HG02981 (cell line): ENCODE data around the gene LMLN.
"Not testable (repeated sequence)": the region's sequence is repeated elsewhere in the genome, so short reads cannot be mapped to it uniquely, and the experiment has no call there.

Experiments used
- ATAC-seq: cut with Tn5 transposase; IDR thresholded peaks from one replicate; pipeline ENCODE4 v1.9.1; 2021; ENCODE audit warnings: mild to moderate bottlenecking, moderate library complexity; ENCODE audit not compliant: unreplicated experiment

The LMLN gene

GRCh38 chr3:197955892-197956477 lies 4.0 kb upstream of the LMLN start:
- ATAC-seq: no peak

GRCh38 chr3:197956626-197956988 lies 3.4 kb upstream of the LMLN start:
- no peak for ATAC-seq

DNA sequence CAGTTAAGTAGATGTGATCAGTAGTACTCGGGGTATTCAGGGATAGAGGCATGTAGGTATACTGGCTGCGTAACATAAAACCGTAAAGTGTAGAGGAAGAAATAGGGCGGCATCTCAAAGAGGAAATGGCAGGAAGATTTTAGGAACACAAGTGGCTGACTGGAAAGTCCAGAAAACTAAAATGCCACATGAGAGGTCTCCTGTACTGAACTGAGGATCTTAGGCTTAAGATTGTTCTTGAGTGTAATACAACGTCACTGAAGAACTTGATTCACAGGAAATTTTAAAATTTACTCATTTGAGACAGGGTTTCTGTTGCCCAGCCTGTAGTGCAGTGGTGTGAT lies 2.3 kb upstream of the LMLN start:
- no peak for ATAC-seq

GRCh38 chr3:197958346-197958745 lies 1.7 kb upstream of the LMLN start:
- ATAC-seq: no peak

DNA sequence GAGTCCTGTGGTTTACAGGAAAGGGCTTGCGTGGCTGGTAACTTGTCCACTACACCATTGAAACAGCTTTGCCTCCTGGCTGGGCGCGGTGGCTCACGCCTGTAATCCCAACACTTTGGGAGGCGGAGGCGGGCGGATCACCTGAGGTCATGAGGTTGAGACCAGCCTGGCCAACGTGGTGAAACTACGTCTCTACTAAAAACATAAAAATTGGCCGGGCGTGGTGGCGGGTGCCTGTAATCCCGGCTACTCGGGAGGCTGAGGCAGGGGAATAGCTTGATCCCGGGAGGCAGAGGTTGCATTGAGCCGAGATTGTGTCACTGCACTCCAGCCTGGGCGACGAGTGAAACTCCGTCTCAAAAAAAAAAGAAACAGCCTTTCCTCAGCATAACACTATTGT lies 1.2 kb upstream of the LMLN start:
- ATAC-seq: not testable (repeated sequence)

DNA sequence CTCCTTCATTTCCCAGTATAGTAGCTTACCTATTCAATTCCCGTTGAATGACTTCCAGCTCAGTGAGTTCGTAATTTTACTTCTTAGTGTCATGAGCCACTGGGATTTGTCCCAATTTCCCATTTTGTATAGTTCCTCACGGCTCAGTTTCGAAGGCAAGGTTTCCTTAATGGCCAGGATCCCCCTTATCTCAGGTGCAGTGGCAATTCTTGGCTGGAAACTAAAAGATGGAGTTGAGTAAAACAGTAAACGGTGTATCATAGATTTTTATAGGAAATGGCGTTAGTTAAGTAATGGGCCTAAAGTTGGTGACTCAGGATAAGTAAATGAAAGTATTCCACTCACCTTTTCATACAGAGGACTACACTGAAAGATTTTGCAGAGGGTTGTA lies 522 bp upstream of the LMLN start:
- no peak for ATAC-seq

DNA sequence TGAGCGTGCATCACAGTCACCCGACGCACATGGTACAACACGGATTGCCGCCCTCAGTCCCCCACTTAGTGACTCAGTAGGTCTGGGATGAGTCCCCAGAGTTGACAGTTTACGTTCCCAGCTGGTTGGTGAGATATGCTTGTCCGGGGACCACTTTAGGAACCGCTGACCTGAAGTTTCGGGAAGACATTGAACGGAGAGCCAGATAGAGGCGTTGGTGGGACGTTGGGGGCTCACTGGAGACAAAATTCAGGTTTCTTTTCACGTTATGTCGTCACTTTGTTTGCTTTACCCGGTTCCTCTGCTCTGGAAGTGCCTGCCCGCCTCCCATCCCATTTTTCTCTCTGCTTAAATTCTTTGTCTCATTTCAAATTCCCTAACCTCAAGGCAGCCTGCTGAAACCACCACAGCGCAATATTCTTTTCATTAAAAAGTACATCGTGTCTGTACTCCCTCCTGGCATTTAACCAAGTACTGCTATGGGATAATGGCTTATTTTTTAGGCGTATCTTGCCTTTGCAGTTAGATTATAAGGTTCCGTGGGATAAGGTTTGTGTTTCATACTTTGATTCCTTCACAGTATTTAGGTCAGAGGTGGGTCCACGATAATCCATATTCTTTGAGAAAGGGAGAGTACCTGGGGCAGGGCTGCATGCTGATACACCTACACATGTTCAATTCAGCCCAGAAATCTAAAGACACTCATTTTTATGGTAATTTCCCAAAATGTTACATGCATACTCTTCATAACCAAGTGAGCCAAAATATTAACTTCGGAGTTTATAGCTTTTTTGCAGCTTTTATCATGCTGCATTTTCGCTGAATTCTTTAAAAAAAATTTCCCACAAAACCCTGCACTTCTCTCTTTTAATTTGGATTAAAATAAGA lies 921 bp downstream of the LMLN start:
- no peak for ATAC-seq

- no peak for ATAC-seq
These were observed 1.5 kb downstream of the LMLN start for GRCh38 chr3:197961582-197961945.

DNA sequence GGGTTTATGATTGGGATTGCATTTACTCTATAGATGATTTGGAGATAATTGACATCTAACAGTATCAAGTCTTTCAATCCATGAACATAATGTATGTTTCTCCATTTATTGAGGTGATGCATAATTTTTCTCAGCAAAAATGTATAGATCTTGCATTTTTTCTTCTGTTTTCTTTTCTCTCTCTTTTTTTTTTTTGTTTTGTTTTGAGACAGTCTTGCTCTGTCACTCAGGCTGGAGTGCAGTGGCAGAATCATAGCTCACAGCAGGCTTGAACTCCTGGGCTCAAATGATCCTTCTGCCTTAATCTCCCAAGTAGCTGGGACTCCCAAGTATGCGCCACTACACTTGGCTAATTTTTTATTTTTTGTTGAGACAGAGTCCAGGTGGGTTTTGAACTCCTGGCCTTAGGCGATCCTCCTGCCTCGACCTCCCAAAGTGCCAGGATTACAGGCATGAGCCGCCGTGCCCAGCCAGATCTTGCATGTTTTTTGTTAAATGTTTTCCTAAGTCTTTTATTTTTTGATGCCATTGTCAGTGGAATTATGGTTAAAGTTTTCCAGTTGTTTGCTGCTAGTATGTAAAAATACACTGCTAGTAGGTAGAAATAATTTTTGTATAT lies 3.1 kb downstream of the LMLN start:
- no peak for ATAC-seq

DNA sequence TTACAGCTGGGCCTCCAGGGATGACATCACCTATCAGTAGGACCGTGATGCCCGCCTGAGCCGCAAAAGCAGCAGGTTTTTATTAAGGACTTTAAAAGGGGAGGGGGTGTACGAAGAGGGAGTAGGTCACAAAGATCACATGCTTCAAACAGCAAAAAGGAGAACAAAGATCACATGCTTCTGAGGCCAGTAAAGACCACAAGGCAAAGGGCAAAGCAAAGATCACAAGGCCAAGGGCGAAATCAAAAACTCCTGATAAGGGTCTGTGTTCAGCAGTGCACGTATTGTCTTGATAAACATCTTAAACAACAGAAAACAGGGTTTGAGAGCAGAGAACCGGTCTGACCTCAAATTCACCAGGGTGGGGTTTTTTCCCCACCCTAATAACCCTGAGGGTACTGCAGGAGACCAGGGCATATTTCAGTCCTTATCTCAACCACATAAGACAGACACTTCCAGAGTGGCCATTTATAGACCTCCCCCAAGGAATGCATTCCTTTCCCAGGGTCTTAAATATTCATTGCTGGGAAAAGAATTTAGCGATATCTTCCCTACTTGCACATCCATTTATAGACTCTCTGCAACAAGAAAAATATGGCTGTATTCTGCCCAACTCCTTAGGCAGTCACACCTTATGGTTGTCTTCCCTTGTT lies 7.4 kb downstream of the LMLN start:
- ATAC-seq: not testable (repeated sequence)

DNA sequence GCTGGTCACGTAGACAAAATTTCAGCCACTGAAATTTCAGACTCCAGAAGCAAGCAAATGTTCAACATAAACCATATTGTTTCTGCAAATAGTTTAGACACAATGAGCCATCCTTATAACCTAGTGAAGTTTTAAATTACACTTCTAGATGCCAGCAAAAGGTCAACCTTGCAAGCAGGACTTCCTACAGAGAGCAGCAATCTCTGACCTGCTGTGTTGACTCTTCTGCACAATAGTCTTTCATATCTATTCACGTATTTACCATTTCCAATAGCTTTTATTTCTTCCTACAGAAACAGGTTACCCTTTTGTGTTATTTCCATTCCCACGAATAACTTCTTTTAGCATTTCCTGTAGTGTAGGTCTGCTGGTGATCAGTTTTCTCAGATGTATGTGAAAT lies 10.6 kb downstream of the LMLN start:
- no peak for ATAC-seq

GRCh38 chr3:197974016-197974415 lies 14.0 kb downstream of the LMLN start:
- no peak for ATAC-seq

- ATAC-seq: no peak
These were observed 15.3 kb downstream of the LMLN start for GRCh38 chr3:197975311-197975710.

DNA sequence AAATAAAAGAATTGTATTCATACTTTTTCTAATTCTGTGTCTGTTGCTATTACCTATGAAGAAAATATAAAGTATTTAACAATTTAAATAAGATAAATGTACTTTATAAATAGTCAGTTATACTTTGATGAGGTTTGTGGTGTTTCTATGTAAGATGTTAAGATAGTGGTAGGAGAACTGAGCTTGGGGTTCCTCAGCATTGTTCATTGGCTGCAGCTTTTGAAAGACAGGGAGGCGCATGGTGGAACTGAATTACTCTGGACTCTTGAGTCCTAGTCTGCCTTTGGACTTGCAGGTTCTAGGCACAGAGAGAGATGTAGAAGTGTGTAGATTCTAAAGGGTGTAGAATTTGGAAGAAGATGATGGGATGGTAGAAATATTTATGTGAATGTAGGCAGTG lies 23.1 kb downstream of the LMLN start:
- no peak for ATAC-seq

GRCh38 chr3:197989651-197990050 lies 29.6 kb downstream of the LMLN start:
- no peak for ATAC-seq

DNA sequence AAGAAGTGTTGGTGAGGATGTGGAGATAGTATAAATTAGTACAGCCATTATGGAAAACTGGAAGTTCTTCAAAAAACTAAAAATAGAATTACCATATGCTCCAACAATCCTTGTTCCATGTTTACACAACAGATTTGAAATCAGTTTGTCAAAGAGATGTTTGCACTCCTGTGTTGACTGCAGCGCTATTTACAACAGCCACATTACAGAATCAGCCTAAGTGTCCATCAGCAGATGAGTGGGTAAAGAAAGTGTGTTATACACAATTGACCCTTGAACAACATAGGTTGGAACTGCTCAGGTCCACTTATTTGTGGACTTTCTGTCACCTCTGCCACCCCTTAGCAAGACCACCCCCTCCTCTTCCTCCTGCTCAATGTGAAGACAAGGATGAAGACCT lies 34.7 kb downstream of the LMLN start:
- no peak for ATAC-seq

GRCh38 chr3:197996855-197997254 lies 36.8 kb downstream of the LMLN start:
- no peak for ATAC-seq

DNA sequence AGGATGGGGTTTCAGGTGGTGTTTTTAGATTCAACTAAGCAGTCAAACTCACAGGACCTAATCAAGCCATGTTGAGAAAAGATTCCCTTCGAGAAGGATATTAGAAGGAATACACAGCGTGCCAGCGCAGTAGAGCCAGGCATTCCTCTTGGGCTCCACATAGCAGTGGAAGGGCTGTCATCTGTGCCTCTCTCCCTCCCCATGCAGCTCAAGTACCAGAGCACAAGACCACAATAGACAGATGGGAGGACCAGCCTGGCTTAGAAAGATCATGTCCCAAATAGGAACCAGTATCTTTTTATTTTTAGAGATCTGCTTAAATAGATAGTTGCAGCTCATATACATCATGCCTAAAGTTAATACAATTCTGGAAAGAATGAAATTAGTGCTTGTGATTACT lies 37.9 kb downstream of the LMLN start:
- ATAC-seq: no peak

DNA sequence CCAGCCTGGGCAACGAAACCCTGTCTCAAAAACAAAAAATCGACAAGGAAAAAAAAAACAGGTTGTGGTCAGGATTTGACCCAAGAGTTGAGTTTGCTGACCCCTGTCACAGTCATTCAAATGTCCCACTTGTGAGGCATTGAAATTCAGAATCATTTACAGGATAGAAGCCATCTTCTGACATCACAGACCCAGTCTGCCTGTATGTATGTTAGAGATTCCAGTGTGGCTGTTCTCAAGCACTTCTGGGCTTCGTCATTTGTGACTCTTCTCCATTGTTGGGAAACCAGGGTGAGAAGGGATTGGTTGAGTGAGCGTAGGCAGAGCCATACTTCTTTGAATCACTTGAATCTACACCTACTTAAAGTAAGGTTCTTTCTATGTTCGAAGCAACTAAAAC lies 57.1 kb downstream of the LMLN start:
- ATAC-seq: no peak

DNA sequence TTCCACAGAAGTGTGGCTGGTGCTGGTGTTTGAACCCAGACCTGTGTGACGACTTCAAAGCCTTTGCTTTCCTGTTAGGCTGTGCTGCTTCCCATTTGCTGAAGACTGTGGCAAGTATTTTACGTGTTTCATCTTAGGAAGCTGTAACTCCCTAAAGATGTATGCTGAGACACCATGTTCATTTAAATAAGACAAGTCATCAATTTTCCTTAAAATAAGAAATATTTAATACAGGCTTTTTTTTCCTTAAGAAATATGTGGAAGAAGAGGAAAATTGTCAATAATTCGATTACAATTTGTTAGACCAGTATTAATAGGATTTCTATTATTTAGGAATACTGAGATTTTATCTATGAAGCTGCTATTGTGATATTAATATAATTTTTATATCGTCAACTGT lies 58.4 kb downstream of the LMLN start:
- ATAC-seq: no peak

GRCh38 chr3:198019115-198019514 lies 59.1 kb downstream of the LMLN start:
- ATAC-seq: no peak

DNA sequence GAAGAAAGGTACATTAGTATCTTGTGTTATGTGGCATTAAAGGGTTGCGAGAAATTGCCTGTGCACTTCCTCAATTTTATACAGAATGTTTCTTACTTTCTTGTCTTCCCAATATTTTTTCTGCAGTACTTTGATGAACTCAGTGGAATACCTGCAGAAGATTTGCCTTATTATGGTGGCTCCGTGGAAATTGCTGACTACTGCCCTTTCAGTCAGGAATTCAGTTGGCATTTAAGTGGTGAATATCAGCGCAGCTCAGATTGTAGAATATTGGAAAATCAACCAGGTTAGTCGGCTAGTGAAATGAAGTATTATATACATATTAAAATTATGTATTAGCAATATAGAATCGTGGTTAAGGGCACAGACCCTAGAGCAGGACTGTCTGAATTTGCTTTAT lies 61.3 kb downstream of the LMLN start:
- ATAC-seq: no peak
